Measurements from ENCODE around the gene KRTAP5-2. TPM values are rescaled to one million over a fixed set of nuclear protein-coding genes. Genes with fewer than 3 reads are reported as not detected.

KRTAP5-2 gene
- total RNA-seq, 3 donors from 2014 or later, result not detected

DNA sequence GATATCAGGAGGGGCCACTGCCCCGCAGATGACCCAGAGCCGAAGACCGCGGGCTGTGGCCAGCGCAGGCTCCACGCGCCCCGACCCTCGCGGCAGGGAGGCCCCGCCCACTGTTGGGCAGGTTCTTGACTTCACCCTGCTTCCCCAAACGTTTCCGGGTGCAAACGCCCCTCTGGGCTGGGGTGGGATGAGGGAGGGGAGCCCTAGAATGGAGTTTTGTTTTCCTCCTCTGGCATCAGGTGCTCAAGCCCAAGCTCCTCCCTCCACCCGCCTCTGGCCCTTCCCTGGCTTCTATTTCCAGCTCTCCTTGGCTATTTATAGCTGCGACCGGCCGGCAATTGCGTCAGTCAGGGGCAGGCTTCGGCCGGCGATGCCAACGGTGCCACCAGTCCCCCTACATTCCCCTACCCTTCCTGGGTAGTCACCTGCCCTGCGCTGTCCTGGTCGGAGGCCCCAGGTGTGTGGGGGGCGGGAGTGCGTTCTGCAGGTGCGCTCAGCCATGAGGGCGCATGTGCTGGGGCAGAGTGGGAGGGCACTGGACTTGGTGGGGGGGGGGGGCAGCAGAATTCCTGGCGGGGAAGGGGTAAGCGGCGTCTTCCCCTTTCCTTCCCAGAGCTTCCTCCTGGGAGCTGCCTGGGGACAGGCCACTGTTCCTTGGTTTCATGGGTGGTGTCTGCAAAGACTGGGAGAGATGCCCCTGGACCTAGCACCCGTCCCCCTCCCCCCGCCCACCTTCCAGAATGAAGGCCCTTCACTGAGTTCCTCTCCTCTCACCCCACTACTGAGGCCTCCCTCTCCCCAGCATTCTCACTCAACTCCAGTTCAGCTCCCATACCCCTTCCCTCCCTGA is 49.6 kb downstream of the KRTAP5-2 start:
- peak overlapping the region; percentile 41 to 73 for H3K27ac ChIP-seq
- no peaks in the 10 kb centered on the region for H3K9me3 ChIP-seq
- peaks cover 0 to 6% of the 10 kb centered on the region in 2 donors for H3K4me1 ChIP-seq
- peaks cover 3 to 23% of the 10 kb centered on the region in 2 donors for H3K27me3 ChIP-seq
- TF ChIP-seq POLR2AphosphoS5 (IDR thresholded peaks at IDR 0.05), result peak in 2 of 3 donors; percentile 47 to 69
- no peak for TF ChIP-seq POLR2A (IDR thresholded peaks at IDR 0.05)
- H3K36me3 ChIP-seq, result no peaks in the 10 kb centered on the region
- peak overlapping the region; percentile 13 to 63 (median 44) for H3K4me3 ChIP-seq
- peak; percentile 85 to 88 for DNase-seq (ENCODE audit: low spot score in 2 of 2)
- intact Hi-C loops (cut with DNase I; ENCODE audit: low total_unique reads), result no loop called here

DNA sequence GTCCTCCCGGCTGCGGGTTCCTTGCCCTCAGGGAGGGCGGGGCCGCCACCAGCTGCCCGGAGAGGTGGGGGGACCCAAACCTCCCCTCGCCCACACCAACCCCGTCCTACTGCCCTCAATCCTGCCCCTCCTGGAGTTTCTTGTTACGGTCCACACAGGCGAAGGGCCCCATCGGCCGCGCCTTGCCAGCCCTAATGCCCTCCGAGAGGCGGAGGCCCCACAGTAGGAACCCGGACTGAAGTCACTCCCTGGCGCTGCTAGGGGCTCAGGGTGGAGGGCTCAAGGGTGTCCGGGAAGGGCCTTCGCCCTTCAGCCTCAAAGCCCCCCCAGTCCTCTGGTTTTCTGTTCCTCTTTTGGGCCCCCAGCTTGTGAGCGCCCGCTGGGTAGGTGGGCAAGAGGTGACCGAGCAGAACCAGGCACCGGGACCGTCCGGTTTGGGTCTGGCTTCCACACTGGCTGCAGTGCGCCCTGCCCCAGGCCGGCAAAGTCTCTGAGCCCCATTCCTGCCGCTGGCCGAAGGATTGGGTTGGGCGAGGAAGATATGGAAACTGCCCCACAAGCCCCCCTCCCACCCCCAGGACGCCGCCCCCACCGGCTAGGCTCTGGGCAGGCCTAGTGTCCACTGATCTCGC is 50.5 kb downstream of the KRTAP5-2 start:
- Histone ChIP-seq H3K4me3 (peak overlapping the region in 2 of 3 donors; percentile 44 to 63), H3K9me3 (no peaks in the 10 kb centered on the region), H3K27ac (peak overlapping the region in 1 of 2 donors; percentile 73), H3K27me3 (peaks cover 3 to 23% of the 10 kb centered on the region in 2 donors), H3K4me1 (peaks cover 0 to 6% of the 10 kb centered on the region in 2 donors), H3K36me3 (no peaks in the 10 kb centered on the region)
- DNase-seq (ENCODE audit: low spot score in 2 of 2), result no peak
- intact Hi-C loops (cut with DNase I; ENCODE audit: low total_unique reads), result no loop called here
- TF ChIP-seq POLR2A (IDR thresholded peaks at IDR 0.05), result no peak
- TF ChIP-seq, protein P1, sequence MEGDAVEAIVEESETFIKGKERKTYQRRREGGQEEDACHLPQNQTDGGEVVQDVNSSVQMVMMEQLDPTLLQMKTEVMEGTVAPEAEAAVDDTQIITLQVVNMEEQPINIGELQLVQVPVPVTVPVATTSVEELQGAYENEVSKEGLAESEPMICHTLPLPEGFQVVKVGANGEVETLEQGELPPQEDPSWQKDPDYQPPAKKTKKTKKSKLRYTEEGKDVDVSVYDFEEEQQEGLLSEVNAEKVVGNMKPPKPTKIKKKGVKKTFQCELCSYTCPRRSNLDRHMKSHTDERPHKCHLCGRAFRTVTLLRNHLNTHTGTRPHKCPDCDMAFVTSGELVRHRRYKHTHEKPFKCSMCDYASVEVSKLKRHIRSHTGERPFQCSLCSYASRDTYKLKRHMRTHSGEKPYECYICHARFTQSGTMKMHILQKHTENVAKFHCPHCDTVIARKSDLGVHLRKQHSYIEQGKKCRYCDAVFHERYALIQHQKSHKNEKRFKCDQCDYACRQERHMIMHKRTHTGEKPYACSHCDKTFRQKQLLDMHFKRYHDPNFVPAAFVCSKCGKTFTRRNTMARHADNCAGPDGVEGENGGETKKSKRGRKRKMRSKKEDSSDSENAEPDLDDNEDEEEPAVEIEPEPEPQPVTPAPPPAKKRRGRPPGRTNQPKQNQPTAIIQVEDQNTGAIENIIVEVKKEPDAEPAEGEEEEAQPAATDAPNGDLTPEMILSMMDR (IDR thresholded peaks at IDR 0.05), result no peak
- TF ChIP-seq POLR2AphosphoS5 (IDR thresholded peaks at IDR 0.05), result no peak

Other genes with a start within 250 kb of the KRTAP5-2 start
- gene BRSK2, start 208.4 kb downstream of the KRTAP5-2 start, total RNA-seq, result under 1 TPM; 0.15 to 0.80 (median 0.66) TPM
- gene MOB2, start 111.5 kb downstream of the KRTAP5-2 start, total RNA-seq, result 10 to 100 TPM; 36.4 to 46.1 (median 37.9) TPM
- gene DUSP8, start 26.0 kb downstream of the KRTAP5-2 start, total RNA-seq, result 1 to 10 TPM in 2 of 3 donors, under 1 TPM in 1; 0.80 to 2.9 (median 1.6) TPM
- not detected for gene KRTAP5-1, start 13.0 kb downstream of the KRTAP5-2 start, total RNA-seq
- not detected for gene KRTAP5-3, start 10.2 kb upstream of the KRTAP5-2 start, total RNA-seq
- gene KRTAP5-4, start 23.8 kb upstream of the KRTAP5-2 start, total RNA-seq, result not detected
- gene KRTAP5-5, start 31.5 kb upstream of the KRTAP5-2 start, total RNA-seq, result not detected
- gene KRTAP5-6, start 98.9 kb upstream of the KRTAP5-2 start, total RNA-seq, result not detected
- 10 to 100 TPM in 1 of 3 donors, 1 to 10 TPM in 1, under 1 TPM in 1; 0.33 to 14.0 (median 1.4) TPM for gene IFITM10, start 152.3 kb upstream of the KRTAP5-2 start, total RNA-seq
- gene CTSD, start 165.6 kb upstream of the KRTAP5-2 start, total RNA-seq, result 100 to 1,000 TPM; 244 to 694 (median 667) TPM
- gene SYT8, start 236.7 kb upstream of the KRTAP5-2 start, total RNA-seq, result 10 to 100 TPM in 2 of 3 donors, not detected in 1; 10.7 to 12.1 TPM
- gene TNNI2, start 240.7 kb upstream of the KRTAP5-2 start, total RNA-seq, result 1 to 10 TPM in 2 of 3 donors, not detected in 1; 1.6 to 5.6 TPM

Measured in breast epithelium (tissue), 4 donors.